OCI-LY7 (cell line): ENCODE data around the gene ZNF467.

Source experiments
- CTCF ChIP-seq: fragments of 200-600 bp; sonication (generic); conservative IDR thresholded peaks from 2 replicates; pipeline ENCODE4 v1.5.1; 2014; ENCODE audit warnings: mild to moderate bottlenecking, antibody characterized with exemption, low read length, moderate library complexity, mixed read lengths
- EZH2phosphoT487 ChIP-seq: fragments of 200-600 bp; sonication (generic); IDR thresholded peaks from 2 replicates; pipeline ENCODE4 v1.6.1; 2018; ENCODE audit warnings: low read depth, borderline replicate concordance, mild to moderate bottlenecking, mixed run types, antibody characterized with exemption, low read length, moderate library complexity, mixed read lengths

GRCh38 chr7:149790146-149790548, 16.8 kb upstream of the ZNF467 start:
- TF ChIP-seq CTCF (no peak), EZH2phosphoT487 (no peak)
